GM18868 (cell line): ENCODE measurements around the gene IFNL2.
"Not testable (repeated sequence)": the region's sequence is repeated elsewhere in the genome, so short reads cannot be mapped to it uniquely, and the experiment has no call there.

Experiments used
- ATAC-seq: cut with Tn5 transposase; IDR thresholded peaks from one replicate; pipeline ENCODE4 v1.9.1; 2021; ENCODE audit warnings: mild to moderate bottlenecking, moderate library complexity; ENCODE audit not compliant: unreplicated experiment

The IFNL2 gene

DNA sequence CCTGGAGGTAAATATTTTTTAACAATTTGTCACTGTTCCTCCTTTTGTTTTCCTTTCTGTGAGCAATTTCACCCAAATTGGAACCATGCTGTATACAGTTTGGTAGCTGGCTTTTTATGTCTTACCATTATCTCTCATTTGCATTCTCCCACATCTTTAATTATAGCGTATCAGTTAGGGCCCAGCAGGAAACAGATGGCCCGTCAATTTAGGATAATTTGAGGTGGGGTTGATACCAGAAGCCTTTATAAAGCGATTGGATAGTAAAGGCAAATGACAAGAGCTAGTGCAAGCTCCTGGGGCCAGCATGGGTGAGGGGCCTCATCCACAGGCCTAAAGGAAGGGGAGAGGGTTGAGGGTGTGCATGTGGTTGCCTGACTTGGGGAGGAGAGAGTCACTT is 15.7 kb upstream of the IFNL2 start:
- ATAC-seq: no peak

DNA sequence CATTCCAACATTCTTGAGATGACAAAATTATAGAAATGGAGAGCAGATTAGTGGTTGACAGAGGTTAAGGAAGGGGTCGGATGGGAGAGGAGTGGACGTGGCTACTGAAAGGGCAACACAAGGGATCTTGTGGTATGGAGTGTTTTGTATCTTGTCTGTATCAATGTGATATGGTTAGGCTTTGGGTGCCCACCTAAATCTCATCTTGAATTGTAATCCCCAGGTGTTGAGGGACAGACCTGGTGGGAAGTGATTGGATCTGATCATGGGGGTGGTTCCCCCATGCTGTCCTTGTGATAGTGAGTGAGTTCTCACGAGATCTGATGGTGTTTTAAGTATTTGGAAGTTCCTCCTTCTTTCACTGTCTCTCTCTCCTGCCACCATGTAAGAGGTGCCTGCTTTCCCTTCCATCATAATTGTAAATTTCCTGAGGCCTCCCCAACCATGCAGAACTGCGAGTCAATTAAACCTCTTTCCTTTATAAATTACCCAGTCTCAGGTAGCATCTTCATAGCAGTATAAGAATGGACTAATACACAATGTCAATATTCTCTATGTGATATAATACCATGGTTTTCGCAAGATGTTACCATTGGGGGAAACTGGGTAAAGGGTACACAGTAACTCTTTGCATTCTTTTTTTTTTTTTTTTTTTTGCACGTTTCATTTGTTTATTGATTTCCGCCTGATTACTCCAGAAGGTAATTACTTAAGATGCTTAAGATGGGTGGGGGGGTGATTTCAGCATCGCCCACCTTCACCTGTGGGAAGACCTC is 14.6 kb upstream of the IFNL2 start:
- no peak for ATAC-seq

DNA sequence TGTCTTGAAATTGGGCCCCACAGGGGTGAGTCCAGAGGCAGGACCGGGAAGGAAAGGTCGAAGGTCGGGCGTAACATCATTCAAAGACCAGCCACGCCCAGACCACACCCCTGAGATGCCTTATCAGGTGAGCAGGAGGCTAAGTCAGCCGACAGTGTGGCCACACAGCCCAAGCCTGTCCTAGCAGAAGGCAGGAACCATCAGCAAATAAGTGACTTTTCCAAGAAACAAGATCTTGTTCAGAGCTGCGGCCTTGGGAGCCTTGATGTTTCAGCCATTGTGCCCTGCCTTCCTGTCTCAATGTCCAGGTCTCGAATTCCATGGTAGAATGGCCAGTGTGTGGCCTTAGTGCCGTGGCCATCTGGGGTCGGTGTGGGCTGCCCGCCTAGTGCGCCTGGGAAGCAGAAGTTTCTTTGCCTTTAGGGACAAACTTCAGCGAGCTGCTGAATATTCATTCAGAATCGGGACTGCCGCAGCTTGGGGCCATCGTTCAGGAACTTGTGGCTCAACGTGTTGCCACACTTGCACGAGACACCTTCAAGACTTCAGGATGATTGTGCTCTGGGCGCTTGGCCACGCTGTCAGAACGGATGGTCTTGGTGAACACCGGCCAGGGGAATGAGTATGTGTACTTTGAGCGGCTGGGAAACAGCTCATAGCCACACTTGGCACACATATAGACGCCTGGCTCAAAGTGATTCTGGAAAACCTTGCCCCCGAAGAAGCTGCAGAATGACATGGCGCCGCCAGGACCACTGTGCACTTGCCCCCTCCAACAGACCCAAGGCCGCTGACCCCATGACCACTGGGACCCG is 13.5 kb upstream of the IFNL2 start:
- no peak for ATAC-seq

DNA sequence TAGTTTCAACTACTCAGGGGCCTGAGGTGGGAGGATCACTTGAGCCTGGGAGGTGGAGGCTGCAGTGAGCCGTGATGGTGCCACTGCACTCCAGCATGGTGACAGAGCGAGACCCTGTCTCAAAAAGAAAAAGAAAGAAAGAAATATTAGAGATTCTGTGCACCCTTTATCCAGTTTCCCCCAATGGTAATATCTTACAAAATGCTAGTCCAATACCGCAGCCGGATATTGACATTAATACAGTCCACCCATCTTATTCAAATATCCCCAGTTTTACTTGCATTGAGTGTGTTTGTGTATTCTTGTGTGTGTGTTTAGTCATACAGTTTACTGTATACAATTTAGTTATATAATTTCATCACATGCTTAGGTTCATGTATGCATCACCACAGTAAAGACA is 11.0 kb upstream of the IFNL2 start:
- no peak for ATAC-seq

DNA sequence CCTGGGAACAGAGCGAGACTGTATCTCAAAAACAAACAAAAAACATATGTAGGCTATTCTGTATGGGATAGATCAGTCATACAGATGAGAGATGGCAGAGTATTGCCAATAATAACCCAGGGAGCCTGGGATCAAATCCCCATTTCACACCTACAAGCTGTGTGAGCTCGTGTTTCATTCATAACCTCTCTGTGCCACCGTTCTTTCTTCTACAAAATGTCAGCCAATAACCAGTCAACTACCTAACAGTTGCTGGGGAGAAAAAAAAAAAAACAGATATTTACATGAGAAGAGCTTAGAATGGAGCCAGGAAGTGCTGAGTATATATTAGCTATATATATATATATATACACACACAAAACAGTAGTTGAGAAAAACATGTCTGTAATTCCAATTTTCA is 6.5 kb upstream of the IFNL2 start:
- no peak for ATAC-seq

DNA sequence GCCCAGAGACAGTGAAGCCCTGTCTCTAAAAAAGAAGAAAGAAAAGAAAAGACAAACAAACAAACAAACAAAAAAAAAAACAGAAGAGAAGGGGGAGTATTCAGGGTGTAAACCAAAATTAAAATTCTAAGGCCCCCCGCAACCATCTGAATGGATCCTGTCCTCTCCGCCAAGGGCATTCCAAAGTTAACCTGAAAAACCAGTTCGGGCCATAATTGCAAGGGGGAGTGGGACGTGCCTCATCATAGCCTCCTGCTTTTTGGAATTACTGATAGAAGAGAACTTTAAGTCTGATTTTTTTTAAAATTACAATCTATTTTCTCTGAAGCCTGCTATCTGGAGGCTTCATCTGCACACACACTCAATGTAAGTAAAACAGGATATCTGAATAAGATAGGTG is 5.7 kb upstream of the IFNL2 start:
- ATAC-seq: no peak

DNA sequence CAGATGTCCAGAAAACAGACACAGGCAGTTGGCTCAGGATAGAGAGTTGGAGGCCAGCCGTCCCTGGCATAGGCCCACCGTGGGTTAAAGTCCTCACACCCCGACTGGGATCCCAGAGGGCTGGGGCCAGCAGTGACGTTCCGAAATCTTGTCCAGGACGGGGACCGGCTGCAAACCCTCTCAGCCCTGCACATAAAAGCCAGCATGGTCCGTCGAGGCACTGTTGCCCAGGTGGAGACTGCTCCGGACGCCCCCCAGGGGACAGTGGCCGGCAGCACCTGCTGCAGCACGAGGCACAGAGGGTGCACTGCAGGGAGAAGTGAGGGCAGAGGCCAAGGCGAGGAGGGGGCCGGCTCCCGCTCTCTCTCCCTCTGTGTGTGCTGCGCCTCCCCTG is 4.3 kb upstream of the IFNL2 start:
- ATAC-seq: no peak

DNA sequence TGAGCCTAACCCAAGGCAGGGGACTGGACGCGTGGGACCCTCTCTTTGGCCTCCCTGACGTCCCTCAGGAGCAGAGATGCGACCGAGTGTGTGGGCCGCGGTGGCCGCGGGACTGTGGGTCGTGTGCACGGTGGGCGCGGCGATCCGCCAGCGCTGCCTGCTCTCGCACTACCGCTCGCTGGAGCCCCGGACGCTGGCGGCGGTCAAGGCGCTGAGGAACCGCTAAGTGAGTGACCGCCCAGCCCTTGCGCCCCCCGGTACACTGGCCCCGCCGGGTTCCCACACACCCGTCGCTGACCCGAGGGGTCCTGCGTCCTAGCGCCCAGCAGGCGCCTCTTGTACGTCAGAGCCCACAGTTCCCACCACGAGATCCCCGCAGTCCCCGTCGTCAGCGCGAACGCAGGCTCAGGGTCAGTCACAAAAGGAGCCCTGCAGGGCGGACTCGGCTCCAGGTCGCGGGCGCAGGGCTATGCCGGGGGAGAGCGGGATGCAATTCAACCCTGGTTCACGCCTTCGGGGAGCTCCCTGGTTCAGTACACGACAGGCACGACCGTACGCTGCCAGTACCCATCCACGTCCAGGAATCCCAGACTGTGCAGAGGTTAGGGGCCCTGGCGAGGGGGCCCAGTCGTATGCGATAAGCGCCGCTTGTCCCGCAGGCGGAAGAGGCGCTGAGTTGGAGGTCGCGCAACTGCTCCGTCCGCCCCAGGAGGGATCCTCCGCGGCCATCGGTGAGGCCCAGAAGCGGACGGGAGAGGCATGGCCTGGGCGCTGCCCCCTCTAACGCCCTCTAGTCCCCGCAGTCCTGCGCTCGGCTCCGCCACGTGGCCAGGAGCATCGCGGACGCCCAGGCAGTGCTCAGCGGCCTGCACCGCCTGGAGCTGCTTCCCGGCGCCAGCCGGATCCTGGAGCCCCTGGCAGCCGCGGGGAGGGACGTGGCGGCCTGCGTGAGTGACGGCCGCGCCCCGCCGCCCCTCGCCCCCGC is 3.6 kb upstream of the IFNL2 start:
- ATAC-seq: no peak

DNA sequence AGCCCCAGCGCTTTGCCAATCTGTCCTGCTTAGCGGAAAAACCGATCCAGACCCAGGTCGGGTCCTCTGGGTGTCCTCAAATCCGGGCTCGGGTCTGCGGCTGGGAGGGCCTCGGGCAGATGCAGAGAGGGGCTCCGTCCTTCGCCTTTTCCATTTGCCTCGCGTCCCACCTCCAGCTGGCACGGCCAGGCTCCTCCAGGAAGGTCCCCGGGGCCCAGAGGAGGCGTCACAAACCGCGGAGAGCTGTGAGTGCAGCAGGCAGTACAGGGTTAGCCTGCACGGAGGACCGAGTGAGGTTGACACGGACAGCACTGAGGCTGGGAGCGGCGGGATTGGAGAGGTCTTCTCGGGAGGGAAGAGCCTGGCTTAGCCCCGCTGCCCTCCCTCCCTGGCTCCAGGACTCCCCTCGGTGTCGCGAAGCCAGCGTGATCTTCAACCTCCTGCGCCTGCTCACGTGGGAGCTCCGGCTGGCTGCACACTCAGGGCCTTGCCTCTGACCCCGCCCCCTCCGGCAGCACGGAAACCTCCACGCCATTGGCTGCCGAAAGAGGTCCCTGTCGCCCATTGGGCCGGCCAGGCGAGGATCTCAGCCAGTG is 2.8 kb upstream of the IFNL2 start:
- ATAC-seq: no peak

DNA sequence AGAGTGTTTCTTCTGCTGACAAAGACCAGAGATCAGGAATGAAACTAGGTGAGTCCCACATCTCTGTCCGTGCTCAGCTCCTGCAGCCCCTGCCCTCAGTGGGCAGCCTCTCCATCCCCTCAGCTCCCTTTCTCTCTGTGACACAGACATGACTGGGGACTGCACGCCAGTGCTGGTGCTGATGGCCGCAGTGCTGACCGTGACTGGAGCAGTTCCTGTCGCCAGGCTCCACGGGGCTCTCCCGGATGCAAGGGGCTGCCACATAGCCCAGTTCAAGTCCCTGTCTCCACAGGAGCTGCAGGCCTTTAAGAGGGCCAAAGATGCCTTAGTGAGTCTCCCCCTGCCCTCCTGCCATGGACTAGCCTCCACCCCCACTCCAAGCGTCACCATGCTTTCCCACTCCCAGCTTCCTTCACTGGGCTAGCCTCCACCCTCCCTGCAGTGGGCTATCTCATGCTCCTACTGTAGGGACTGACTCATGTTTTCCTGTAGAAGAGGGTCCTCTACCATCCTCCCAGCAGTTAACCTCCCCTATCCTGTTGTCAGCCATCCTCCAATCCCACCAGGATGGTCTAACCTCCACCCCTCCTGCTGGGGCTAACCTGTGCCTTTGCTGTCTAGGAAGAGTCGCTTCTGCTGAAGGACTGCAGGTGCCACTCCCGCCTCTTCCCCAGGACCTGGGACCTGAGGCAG is 481 bp downstream of the IFNL2 start:
- not testable (repeated sequence) for ATAC-seq

DNA sequence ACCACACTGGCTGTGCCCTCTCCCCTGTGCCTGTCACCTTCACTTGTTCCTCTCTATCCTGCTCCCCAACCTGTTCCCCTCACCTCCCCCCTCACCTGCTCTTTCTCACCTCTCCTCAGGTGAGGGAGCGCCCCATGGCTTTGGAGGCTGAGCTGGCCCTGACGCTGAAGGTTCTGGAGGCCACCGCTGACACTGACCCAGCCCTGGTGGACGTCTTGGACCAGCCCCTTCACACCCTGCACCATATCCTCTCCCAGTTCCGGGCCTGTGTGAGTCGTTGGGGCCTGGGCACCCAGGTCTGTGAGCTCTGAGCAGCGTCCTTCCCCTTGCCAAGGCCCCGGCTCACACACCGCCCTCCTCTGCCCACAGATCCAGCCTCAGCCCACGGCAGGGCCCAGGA is 1.2 kb downstream of the IFNL2 start:
- ATAC-seq: not testable (repeated sequence)

DNA sequence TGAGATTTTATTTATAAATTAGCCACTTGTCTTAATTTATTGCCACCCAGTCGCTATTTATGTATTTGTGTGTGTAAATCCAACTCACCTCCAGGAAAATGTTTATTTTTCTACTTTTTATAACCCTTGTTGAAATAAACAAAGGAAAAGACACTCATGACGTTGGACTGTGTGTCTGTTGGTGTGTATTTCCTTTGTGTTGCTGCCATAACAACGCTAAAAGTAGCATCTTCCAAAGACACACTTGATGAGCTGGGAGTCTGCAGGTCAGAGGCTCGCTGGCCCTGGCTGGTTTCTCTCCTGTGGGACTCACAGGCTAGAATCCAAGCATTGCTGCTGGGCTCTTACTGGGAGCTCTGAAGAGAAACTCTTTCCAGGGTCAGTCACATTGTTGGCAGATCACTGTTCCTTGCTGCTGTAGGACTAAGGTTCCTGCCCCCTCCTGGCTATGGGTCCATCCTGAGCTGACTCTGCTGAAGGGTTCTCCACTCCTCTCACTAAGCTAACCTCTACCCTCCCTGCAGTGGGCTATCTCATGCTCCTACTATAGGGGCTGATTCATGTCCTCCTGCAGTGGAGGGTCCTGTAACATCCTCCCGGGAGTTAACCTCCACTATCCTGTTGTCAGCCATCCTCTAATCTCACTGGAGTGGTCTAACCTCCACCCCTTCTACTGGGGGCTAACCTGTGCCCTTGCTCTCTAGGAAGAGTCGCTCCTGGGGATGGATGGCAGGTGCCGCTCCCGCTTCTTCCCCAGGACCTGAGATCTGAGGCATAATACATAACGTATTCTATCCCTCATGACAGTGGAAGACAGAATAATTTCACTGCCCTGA is 2.1 kb downstream of the IFNL2 start:
- ATAC-seq: no peak

DNA sequence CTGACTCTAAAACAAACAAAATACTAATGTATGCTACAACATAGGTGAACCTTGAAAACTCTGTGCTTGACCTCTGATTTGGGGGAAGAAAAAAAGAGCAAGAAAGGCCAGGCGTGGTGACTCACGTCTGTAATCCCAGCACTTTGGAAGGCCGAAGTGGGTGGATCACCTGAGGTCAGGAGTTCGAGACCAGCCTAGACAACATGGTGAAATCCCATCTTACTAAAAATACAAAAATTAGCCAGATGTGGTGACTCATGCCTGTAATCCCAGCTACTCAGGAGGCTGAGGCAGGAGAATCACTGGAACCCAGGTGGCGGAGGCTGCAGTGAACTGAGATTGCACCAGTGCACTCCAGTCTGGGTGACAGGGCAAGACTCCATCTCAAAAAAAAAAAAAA is 5.7 kb downstream of the IFNL2 start:
- not testable (repeated sequence) for ATAC-seq

DNA sequence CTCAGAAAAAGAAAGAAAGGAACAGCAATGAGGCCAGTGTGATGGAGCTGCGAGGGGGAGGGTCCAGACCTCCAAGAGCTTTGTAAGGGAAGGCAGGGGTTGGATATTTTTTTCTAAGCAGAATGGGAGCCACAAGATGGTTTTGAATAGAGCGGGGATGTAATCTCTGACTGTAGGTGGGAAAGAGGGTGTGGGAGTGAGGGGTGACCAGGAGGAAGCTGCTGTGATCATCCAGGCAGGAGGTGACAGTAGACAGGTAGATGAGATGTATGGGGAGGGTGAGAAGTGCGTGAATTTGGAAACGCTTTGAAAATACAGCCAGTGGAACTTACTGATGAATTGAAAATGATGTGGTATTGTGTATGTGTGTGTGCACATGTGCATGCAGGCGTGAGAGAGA is 7.4 kb downstream of the IFNL2 start:
- ATAC-seq: no peak

DNA sequence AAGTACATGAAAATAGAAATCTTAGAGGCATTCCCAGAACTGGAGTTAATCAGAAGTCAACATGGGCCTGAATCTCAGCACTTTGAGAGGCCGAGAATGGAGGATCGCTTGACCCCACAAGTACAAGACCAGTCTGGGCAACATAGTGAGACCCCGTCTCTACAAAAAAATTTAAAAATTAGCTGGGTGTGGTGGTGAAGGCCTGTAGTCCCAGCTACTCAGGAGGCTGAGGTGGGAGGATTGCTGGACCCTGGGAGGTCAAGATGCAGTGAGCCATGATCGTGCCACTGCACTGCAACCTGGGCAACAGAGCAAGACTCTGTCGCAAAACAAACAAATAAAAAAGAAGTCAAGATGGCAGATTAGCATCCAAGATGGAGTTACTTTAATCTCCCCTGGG is 8.5 kb downstream of the IFNL2 start:
- ATAC-seq: no peak

DNA sequence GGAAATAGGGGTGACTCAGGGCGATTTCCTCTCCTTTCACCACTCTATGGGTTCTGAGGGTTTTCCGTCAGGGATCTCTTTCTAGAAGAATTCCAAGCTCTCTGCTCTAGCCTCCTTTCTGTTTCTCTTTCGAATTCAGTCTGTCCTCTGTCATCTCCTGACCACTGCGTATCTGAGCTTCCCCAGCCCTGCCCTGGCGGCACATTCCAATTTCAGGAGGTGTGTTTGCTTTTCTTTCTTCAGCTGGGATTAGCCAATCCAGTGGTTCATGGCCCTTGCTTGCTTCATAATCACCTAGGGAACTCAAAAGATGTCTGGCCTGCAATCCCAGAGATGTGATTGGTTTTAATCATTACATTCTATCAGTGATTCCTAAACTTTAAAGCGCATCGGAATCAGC is 9.4 kb downstream of the IFNL2 start:
- ATAC-seq: no peak

DNA sequence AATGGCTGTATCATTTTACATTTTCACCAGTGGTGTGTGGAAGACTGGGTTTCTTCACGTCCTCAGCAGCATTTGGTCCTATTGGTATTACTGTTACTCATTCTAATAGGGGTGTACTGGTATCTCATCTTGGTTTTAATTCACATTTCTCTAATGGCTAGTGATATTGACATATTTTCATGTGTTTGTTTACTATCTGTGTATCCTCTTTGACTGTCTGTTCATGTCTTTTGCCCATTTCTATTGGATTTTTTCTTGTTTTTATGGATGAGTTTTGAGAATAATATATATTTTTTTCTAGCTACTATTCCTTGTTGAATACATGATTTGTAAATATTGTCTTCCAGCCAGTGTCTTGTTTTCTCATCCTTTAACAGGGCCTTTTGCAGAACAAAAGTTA is 13.8 kb downstream of the IFNL2 start:
- no peak for ATAC-seq

DNA sequence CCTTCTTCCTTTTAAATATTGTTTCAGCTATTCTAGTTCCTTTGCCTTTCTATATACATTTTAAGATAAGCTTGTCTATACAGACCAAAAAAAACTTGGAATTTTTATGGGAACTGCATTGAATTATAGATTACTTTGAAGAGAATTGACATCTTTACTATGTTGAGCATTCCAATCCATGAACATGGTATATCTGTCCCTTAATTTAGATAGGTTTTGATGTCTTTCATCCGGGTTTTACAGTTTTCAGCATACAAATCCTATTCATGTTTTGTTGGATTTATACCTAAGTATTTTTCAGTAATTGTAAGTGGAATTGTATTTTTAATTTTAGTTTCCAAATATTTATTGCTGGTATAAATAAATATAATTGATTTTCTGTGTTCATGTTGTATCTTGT is 15.8 kb downstream of the IFNL2 start:
- ATAC-seq: no peak

DNA sequence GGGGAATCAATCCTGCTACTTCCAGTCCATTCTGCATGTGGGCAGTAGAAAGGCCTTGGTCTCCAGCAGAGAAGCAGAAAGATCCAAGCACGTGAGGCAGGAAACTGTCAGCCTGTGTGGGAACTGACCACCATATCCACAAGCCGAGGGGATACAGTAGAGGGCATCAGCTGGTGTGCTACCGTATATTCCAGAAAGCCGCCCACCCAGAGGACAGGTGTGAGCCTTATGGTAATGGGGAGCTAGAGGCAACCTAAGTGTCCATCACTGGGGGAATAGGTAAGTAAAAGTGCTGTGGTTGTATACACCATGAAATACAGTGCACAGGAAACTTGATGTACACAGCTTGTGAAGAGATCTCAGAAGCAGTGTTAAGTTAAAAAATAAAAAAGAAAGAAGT is 25.2 kb downstream of the IFNL2 start:
- no peak for ATAC-seq
